H1 (cell line): ENCODE data around the gene FMN2. TPM values are rescaled to one million over a fixed set of nuclear protein-coding genes. Genes with fewer than 3 reads are reported as not detected.

ENCODE experiments used
- CTCF ChIA-PET: fragments of 300-600 bp; sonication (Branson Sonifier 250); formaldehyde crosslinking; loops from one replicate; lab custom pipeline; 2021; ENCODE audit not compliant: partially characterized antibody; lab: Charles Lee
- POLR2A ChIA-PET: fragments of 300-600 bp; sonication (Branson Sonifier 250); formaldehyde crosslinking; loops from one replicate; lab custom pipeline; 2021; ENCODE audit warnings: inconsistent platforms; ENCODE audit not compliant: partially characterized antibody; lab: Charles Lee
- DNase-seq, 2 experiments: peaks; one replicate each; pipeline versions ENCODE4 v3.0.0 to v3.0.0-alpha.2; 2010 to 2022; ENCODE audit warnings: low spot score in 2 of 2, low read depth in 1 of 2, mixed read lengths in 1 of 2
- FAIRE-seq: peaks from 2 replicates; lab custom pipeline; 2011; peaks lifted over from hg19 to GRCh38; lab: Jason Lieb, UNC
- H2AFZ ChIP-seq: 2 replicates; pipeline ENCODE4 v1.8.1; 2012; ENCODE audit warnings: low read length, inconsistent platforms
- H2AK5ac ChIP-seq: 2 replicates; pipeline ENCODE4 v1.6.1; 2013; ENCODE audit warnings: low read depth, low read length
- H2BK120ac ChIP-seq: replicated peaks from 2 replicates; pipeline ENCODE3; 2013; ENCODE audit warnings: low read depth, low read length, inconsistent platforms
- H2BK12ac ChIP-seq: 2 replicates; pipeline ENCODE4 v1.6.1; 2013; ENCODE audit warnings: low read depth, low read length
- H2BK15ac ChIP-seq: 2 replicates; pipeline ENCODE4 v1.6.1; 2013; ENCODE audit warnings: low read length
- H2BK20ac ChIP-seq: 2 replicates; pipeline ENCODE4 v1.6.1; 2013; ENCODE audit warnings: low read length
- H2BK5ac ChIP-seq: 2 replicates; pipeline ENCODE4 v1.6.1; 2013; ENCODE audit warnings: low read depth, low read length
- H3K14ac ChIP-seq: 2 replicates; pipeline ENCODE4 v1.6.1; 2013; ENCODE audit warnings: inconsistent platforms; ENCODE audit not compliant: insufficient read length
- H3K18ac ChIP-seq: 2 replicates; pipeline ENCODE4 v1.6.1; 2013; ENCODE audit warnings: low read length; ENCODE audit errors: extremely low read depth
- H3K23ac ChIP-seq: 2 replicates; pipeline ENCODE4 v1.6.1; 2013; ENCODE audit warnings: inconsistent platforms; ENCODE audit not compliant: insufficient read length
- H3K23me2 ChIP-seq: 2 replicates; pipeline ENCODE4 v1.6.1; 2013; ENCODE audit warnings: low read depth, low read length
- H3K27ac ChIP-seq: 2 replicates; pipeline ENCODE4 v1.6.1; 2011; ENCODE audit warnings: low read depth, low read length, inconsistent platforms
- H3K27me3 ChIP-seq, 4 experiments: replicated peaks in 1 of 4; 1 replicate in 1 of 4; 2 replicates in 3 of 4; pipeline versions ENCODE4 v1.6.1 to v1.8.1; 2011 to 2013; ENCODE audit warnings: low read length in 3 of 4, mild to moderate bottlenecking in 3 of 4, inconsistent platforms in 2 of 4, mixed read lengths in 2 of 4, moderate library complexity in 1 of 4; ENCODE audit not compliant: control insufficient read depth in 3 of 4, insufficient read depth in 3 of 4; ENCODE audit errors: extremely low read depth in 1 of 4
- H3K36me3 ChIP-seq, 4 experiments: 2 replicates each; pipeline versions ENCODE4 v1.6.1 to v1.8.1; 2011 to 2013; ENCODE audit warnings: mild to moderate bottlenecking in 4 of 4, low read length in 3 of 4, moderate library complexity in 2 of 4, control low read depth in 1 of 4, inconsistent platforms in 1 of 4; ENCODE audit not compliant: insufficient read depth in 4 of 4, control insufficient read depth in 2 of 4
- H3K4ac ChIP-seq: replicated peaks from 2 replicates; pipeline ENCODE3; 2013; ENCODE audit warnings: low read length, low read depth, mixed read lengths, inconsistent platforms; ENCODE audit not compliant: insufficient read length
- H3K4me1 ChIP-seq, 4 experiments: replicated peaks in 1 of 4; 1 replicate in 1 of 4; 2 replicates in 3 of 4; pipeline versions ENCODE4 v1.6.1 to v1.8.1; 2011 to 2013; ENCODE audit warnings: low read length in 3 of 4, inconsistent platforms in 2 of 4, mixed read lengths in 1 of 4; ENCODE audit not compliant: insufficient read depth in 4 of 4, control insufficient read depth in 3 of 4
- H3K4me2 ChIP-seq, 2 experiments: 2 replicates each; pipeline versions ENCODE4 v1.6.1 to v1.8.1; 2011 to 2013; ENCODE audit warnings: low read depth in 2 of 2, low read length in 2 of 2, control low read depth in 1 of 2, inconsistent platforms in 1 of 2, mild to moderate bottlenecking in 1 of 2; ENCODE audit not compliant: insufficient read depth in 1 of 2
- H3K4me3 ChIP-seq, 4 experiments: fragments of 200-600, 300-600 bp in 1 of 4; sonication (generic), shearing (Covaris generic), sonication (Bioruptor Twin) in 1 of 4; 2 replicates each; pipeline versions ENCODE4 v1.5.1 to v1.8.1; 2011 to 2016; ENCODE audit warnings: low read length in 4 of 4, low read depth in 3 of 4, control low read depth in 2 of 4, inconsistent platforms in 2 of 4, mild to moderate bottlenecking in 2 of 4, mixed read lengths in 1 of 4, moderate library complexity in 1 of 4; ENCODE audit not compliant: insufficient read depth in 2 of 4; ENCODE audit errors: extremely low read depth in 1 of 4
- H3K56ac ChIP-seq: replicated peaks from 2 replicates; pipeline ENCODE3; 2013; ENCODE audit warnings: low read depth, mild to moderate bottlenecking, mixed read lengths, low read length, inconsistent platforms; ENCODE audit not compliant: insufficient read length
- H3K79me1 ChIP-seq: 2 replicates; pipeline ENCODE4 v1.6.1; 2013; ENCODE audit warnings: low read depth, low read length, control low read depth
- H3K79me2 ChIP-seq, 2 experiments: 2 replicates each; pipeline versions ENCODE4 v1.6.1 to v1.8.1; 2012 to 2013; ENCODE audit warnings: low read length in 2 of 2, mild to moderate bottlenecking in 2 of 2, inconsistent platforms in 1 of 2; ENCODE audit not compliant: insufficient read depth in 2 of 2, control insufficient read depth in 1 of 2
- H3K9ac ChIP-seq, 4 experiments: replicated peaks in 1 of 4; 1 replicate in 1 of 4; 2 replicates in 3 of 4; pipeline versions ENCODE4 v1.6.1 to v1.8.1; 2011 to 2013; ENCODE audit warnings: low read depth in 3 of 4, low read length in 3 of 4, control low read depth in 2 of 4, mild to moderate bottlenecking in 2 of 4, moderate library complexity in 2 of 4, inconsistent platforms in 1 of 4; ENCODE audit errors: extremely low read depth in 1 of 4
- H3K9me3 ChIP-seq, 2 experiments: 2 replicates each; pipeline versions ENCODE4 v1.6.1 to v1.8.1; 2012 to 2013; ENCODE audit warnings: mild to moderate bottlenecking in 2 of 2, moderate library complexity in 2 of 2, control low read depth in 1 of 2, inconsistent platforms in 1 of 2, low read depth in 1 of 2, low read length in 1 of 2, mixed read lengths in 1 of 2; ENCODE audit not compliant: insufficient read depth in 2 of 2
- H4K20me1 ChIP-seq, 2 experiments: replicated peaks in 1 of 2; 2 replicates each; pipeline versions ENCODE3 to v1.8.1; 2011 to 2013; ENCODE audit warnings: inconsistent platforms in 2 of 2, low read length in 2 of 2, mild to moderate bottlenecking in 1 of 2; ENCODE audit not compliant: insufficient read depth in 2 of 2, control insufficient read depth in 1 of 2
- H4K5ac ChIP-seq: 2 replicates; pipeline ENCODE4 v1.6.1; 2013; ENCODE audit warnings: low read length, low read depth, mixed read lengths, inconsistent platforms; ENCODE audit not compliant: insufficient read length
- H4K8ac ChIP-seq: 2 replicates; pipeline ENCODE4 v1.8.0; 2013; ENCODE audit warnings: mild to moderate bottlenecking, moderate library complexity, low read length, inconsistent platforms; ENCODE audit not compliant: insufficient read depth; ENCODE audit errors: extremely low read depth
- H4K91ac ChIP-seq: replicated peaks from 2 replicates; pipeline ENCODE3; 2013; ENCODE audit warnings: low read length, mixed read lengths, inconsistent platforms; ENCODE audit not compliant: insufficient read length
- ASH2L ChIP-seq: fragments of 200-600, 300-600 bp; sonication (generic); IDR thresholded peaks from one replicate; pipeline ENCODE4 v1.7.1; 2017; ENCODE audit warnings: low read length
- ATF3 ChIP-seq: IDR thresholded peaks from 2 replicates; pipeline ENCODE4 v1.6.1; 2011; ENCODE audit warnings: low read depth, mild to moderate bottlenecking, low read length; ENCODE audit not compliant: insufficient read depth
- CHD2 ChIP-seq: IDR thresholded peaks from 2 replicates; pipeline ENCODE4 v1.6.1; 2012; ENCODE audit warnings: low read length, improper control_type of control experiment
- HDAC2 ChIP-seq, 2 experiments: fragments of 300-600 bp in 1 of 2; sonication (generic) in 1 of 2; IDR thresholded peaks; 2 replicates each; pipeline ENCODE4 v1.6.1; 2011 to 2012; ENCODE audit warnings: low read depth in 2 of 2, low read length in 2 of 2, mild to moderate bottlenecking in 2 of 2, moderate library complexity in 2 of 2, borderline replicate concordance in 1 of 2, inconsistent platforms in 1 of 2
- JUN ChIP-seq: IDR thresholded peaks from 2 replicates; pipeline ENCODE4 v1.6.1; 2011; ENCODE audit warnings: low read depth, mild to moderate bottlenecking, improper control_type of control experiment, low read length
- NRF1 ChIP-seq: IDR thresholded peaks from 2 replicates; pipeline ENCODE4 v1.6.1; 2011; ENCODE audit warnings: mild to moderate bottlenecking, low read depth, low read length, improper control_type of control experiment
- WGBS, 2 experiments: shearing (Covaris generic) in 1 of 2; methylation state at CpG; one replicate each; pipeline versions ENCODE4 v1.1.6 to v1.1.7; 2013 to 2015; ENCODE audit warnings: low lambda C conversion rate in 2 of 2, mixed read lengths in 2 of 2, inconsistent platforms in 1 of 2, low coverage in 1 of 2, missing lambda C conversion rate in 1 of 2; ENCODE audit not compliant: insufficient replicate concordance in 2 of 2, insufficient coverage in 1 of 2, insufficient read length in 1 of 2; ENCODE audit errors: extremely low coverage in 1 of 2, missing lambda C conversion rate in 1 of 2; 5-methylcytosine and 5-hydroxymethylcytosine counted together
- polyA plus RNA-seq, 7 experiments: library from polyadenylated mRNA; depleted of rRNA in 3 of 7; stranded (reverse) in 5 of 7; unstranded in 2 of 7; fragments of >200 nt in 5 of 7; fragments of 200-250 nt in 2 of 7; gene quantifications; 1 replicate in 5 of 7; 2 replicates in 1 of 7; 4 replicates in 1 of 7; pipeline versions ENCODE4 v1.2.1 to v1.2.3, GENCODE V29; 2011 to 2013; ENCODE audit warnings: missing spikeins in 2 of 7, mixed read lengths in 2 of 7
- total RNA-seq: library from RNA; stranded (reverse); fragmentation: NEBNext Ultra II Directional; extraction: Animal tissue kit (Norgen Biotek cat#: 25700); gene quantifications from 2 replicates; pipeline ENCODE4 v1.2.1, GENCODE V29; 2021

FMN2 gene
- total and polyA plus RNA-seq, 2 of the 8 experiments (the other 6 are each of a cell fraction or from before 2014, with no cell fraction given) = 0.83 to 2.0 TPM

GRCh38 chr1:240258910-240259309 lies 167.2 kb downstream of the FMN2 start:
- DNase-seq (no peak), FAIRE-seq (no peak)
- ChIA-PET POLR2A (no interaction called here), CTCF (interaction anchor here (0.7 to 1.1 kb wide), 2 partner anchors 24 to 68 kb away, joined by 3 read pairs; no protein-coding TSS in a partner anchor)
- H3K18ac ChIP-seq = no peak overlapping the region
- H2BK12ac ChIP-seq = no peak overlapping the region
- no peak overlapping the region for H3K23ac ChIP-seq
- H4K8ac ChIP-seq = no peak overlapping the region
- H3K79me1 ChIP-seq = no peaks in the 10 kb centered on the region
- H3K4ac ChIP-seq = no peak overlapping the region
- H3K27me3 ChIP-seq = no peaks in the 10 kb centered on the region
- H3K79me2 ChIP-seq = no peaks in the 10 kb centered on the region
- no peak overlapping the region for H2BK120ac ChIP-seq
- H3K14ac ChIP-seq = no peak overlapping the region
- 85% methylated on average over 3 of the region's 3 CpGs; no CpG with 5 or more reads in 1 of the 2 experiments for WGBS, 2 experiments
- no peak overlapping the region for H2AFZ ChIP-seq
- H3K9me3 ChIP-seq = no peaks in the 10 kb centered on the region
- H4K20me1 ChIP-seq = no peaks in the 10 kb centered on the region
- no peak overlapping the region for H2BK15ac ChIP-seq
- H2BK20ac ChIP-seq = no peak overlapping the region
- no peak overlapping the region for H2AK5ac ChIP-seq
- no peak overlapping the region for H3K9ac ChIP-seq
- no peaks in the 10 kb centered on the region for H3K36me3 ChIP-seq
- H4K5ac ChIP-seq = no peak overlapping the region
- H3K27ac ChIP-seq = no peak overlapping the region
- H3K23me2 ChIP-seq = no peaks in the 10 kb centered on the region
- TF ChIP-seq ASH2L (no peak), JUN (no peak), ATF3 (no peak), HDAC2 (IDR thresholded peaks at IDR 0.05; ENCODE audit: borderline replicate concordance in 1 of 2, low read depth in 2 of 2, low read length in 2 of 2) (no peak), NRF1 (no peak), CHD2 (no peak)
- H2BK5ac ChIP-seq = no peak overlapping the region
- H3K4me1 ChIP-seq = no peaks in the 10 kb centered on the region
- no peak overlapping the region for H3K4me3 ChIP-seq
- H4K91ac ChIP-seq = no peak overlapping the region
- no peak overlapping the region for H3K56ac ChIP-seq
- H3K4me2 ChIP-seq = no peak overlapping the region
